WI38 (cell line): Measurements from ENCODE around the gene RAPGEF4.

Source experiments
- H3K4me3 ChIP-seq: 2 replicates; pipeline ENCODE4 v1.5.1; 2011; ENCODE audit warnings: low read depth, mild to moderate bottlenecking, control low read depth, low read length
- TF ChIP-seq, protein P1 (sequence below): IDR thresholded peaks from 2 replicates; pipeline ENCODE4 v1.5.1; 2012; ENCODE audit warnings: low read depth, mild to moderate bottlenecking, control low read depth, low read length

RAPGEF4 gene

DNA sequence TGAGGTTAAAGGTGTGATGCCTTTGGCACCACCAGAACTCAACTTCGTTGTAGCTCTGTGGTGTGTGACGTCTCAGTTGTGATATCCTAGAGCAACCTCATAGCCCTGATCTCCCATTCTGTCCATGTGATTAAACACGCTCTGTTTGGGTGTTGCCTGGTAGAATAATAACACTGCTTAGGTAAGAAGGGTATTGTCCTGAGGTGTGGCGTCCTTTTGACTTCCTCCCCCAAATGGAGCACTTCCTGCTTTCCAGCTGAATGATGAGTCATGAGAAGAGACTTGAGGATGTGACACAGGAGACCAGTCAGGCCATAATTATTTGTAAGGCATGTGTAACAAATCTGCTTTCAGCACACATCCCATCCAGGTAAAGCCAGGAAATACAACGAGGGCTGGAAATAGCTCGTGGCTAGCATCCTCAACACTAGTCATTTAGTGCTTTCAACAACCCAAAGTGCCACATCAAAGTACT, 100.7 kb downstream of the RAPGEF4 start:
- TF ChIP-seq, protein P1, sequence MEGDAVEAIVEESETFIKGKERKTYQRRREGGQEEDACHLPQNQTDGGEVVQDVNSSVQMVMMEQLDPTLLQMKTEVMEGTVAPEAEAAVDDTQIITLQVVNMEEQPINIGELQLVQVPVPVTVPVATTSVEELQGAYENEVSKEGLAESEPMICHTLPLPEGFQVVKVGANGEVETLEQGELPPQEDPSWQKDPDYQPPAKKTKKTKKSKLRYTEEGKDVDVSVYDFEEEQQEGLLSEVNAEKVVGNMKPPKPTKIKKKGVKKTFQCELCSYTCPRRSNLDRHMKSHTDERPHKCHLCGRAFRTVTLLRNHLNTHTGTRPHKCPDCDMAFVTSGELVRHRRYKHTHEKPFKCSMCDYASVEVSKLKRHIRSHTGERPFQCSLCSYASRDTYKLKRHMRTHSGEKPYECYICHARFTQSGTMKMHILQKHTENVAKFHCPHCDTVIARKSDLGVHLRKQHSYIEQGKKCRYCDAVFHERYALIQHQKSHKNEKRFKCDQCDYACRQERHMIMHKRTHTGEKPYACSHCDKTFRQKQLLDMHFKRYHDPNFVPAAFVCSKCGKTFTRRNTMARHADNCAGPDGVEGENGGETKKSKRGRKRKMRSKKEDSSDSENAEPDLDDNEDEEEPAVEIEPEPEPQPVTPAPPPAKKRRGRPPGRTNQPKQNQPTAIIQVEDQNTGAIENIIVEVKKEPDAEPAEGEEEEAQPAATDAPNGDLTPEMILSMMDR, result no peak
- no peak overlapping the region for H3K4me3 ChIP-seq

DNA sequence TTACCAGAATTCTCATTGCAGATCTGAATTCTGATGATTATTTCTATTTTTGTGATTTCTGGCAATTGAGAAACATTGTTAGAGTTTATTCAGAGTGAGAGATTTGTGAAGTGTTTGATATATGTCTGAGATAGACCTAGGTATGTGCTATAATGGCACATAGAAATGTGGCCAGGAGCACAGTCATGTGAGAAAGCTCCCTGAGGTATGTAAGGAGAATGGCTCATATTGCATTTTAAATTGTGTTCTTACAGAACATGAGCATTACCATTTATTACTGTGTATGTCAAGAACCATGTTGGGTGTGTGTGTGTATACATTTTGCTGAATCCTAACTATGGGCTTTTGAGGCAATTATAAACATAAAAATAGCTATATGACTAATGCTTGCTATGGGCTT, 101.2 kb downstream of the RAPGEF4 start:
- TF ChIP-seq, protein P1, result no peak
- no peak overlapping the region for H3K4me3 ChIP-seq

DNA sequence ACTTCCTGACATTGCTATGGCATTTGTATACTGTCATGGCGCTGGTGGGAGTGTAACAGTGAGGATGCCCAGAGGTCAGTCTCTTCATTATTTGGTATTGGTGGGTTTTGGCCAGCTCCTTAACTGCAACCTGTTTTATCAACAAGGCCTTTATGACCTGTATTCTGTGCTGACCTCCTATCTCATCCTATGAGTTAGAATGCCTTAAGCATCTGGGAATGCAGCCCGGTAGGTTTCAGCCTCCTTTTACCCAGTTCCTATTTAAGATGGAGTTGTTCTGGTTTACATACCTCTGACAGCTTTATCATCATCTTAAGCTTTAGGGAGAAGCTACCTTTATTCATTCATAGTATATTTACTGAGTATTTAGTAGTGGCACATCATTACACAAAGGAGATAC, 103.8 kb downstream of the RAPGEF4 start:
- TF ChIP-seq, protein P1, result no peak
- no peak overlapping the region for H3K4me3 ChIP-seq

DNA sequence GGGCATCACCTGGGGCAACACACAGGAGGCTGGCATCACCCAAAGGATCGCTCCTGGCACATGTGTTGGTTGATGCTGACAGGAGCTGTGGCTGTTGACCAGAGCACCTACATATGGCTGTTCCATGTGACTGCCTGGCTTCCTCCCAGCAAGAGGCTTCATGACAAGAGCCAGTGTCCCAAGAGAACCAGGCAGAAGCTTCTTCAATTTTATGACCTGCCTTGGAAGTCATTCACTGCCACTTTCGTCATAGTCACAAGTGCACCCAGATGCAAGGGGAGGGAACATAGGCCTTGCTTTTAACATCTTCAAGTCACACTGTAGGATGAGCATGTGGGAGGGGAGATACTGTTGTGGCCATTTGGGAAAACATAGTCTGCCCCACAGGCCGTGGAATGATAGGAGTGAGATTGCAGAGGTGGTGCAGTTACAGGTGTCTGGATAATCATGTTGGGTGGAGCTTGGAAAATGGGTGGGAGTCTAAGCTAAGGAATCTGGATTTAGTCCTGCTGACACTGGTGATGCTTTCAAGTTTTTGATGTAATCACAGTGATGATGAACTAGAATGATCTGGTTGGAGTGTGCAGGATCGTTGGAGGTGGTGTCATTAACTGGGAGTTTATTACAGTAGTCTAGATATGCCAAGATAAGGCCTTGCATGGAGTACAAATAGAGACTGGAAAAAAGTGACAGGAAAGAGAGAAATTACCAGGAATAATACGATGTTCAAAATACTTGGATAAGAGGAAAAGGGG, 107.0 kb downstream of the RAPGEF4 start:
- TF ChIP-seq, protein P1, result no peak
- no peak overlapping the region for H3K4me3 ChIP-seq

DNA sequence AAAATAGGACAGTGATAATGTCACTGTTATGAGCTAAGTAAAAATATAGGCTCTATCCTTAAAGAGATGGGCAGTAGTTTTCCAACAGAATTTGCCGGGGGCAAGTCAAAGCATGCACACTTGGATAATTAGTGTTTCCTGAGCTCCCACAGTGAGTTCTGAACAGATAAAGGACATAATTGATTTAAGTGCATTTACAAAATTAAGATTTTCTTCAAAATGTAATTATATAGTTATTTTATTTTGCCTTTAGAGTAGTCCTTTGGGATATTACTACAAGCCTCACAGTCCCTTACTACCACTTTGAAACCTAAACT, 107.6 kb downstream of the RAPGEF4 start:
- H3K4me3 ChIP-seq, result no peak overlapping the region
- TF ChIP-seq, protein P1, result no peak

DNA sequence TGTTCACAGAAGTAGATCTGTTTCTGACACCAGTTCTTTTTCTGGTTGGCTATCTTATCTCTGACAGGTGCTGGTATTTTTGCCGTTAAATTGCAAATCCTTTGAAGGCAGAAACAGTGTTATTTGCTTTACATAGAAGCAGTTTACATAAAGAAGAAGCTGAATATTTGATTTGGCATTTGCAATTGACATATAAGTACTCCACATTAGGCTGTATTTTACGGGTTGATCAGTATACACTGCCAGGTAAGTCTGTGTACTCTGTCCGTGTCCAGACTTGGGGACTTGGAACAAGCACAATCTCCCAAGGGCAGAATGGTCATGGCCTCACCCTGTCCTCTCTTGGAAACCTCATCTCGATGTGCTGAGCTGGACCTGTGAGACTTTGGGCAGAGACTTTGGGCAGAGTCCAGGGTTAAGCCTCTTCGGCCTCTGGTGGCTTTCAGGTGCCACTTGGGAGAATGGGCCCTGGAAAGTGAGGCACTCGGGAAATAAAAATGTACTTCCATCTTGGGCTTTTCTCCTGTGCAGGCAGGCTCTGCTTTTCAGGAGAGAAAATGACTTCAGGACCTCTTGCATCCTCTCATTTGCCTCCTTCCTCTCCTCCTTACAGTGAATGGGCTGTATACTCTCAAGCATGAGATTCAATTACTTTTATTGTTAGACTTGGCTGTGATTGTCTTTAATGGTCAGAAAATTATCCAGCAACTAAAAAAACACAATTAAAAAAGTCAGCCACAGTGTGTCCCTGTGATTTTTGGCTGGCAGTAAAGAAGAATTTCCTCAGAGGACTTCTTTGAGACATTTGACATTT, 108.5 kb downstream of the RAPGEF4 start:
- H3K4me3 ChIP-seq, result no peak overlapping the region
- TF ChIP-seq, protein P1, result no peak

DNA sequence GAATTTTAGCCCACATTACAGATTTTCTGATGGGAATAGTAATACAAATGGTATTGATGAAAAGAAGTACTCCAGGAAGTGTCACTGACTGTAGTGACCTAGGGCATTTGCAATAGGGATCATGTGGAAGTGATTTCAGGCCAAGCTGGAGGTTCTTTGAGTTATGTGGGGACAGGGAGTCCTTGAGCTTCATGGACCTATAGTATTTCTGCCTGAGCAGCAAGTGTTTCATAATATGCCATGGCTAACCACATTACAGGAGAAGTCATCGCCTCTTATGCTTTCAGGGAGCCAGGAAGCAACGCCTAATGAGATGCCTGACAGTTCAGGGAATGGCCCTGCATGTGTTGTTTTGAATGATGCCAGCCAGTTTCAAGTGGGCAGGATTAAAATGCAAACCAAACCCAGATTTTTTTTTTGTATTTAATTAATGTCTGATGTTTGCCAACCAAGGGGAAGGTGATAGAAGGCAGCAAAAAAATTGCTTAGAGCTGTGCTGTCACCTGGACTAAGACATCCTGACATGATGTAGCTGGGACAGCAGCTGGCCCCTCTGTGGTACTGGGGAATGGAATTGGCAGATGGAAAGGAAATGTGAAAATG, 109.5 kb downstream of the RAPGEF4 start:
- H3K4me3 ChIP-seq, result no peak overlapping the region
- TF ChIP-seq, protein P1, result no peak
